Spleen (tissue), 7 donors: Measurements from ENCODE around the gene EPHA5.

Experiments used
- POLR2A ChIP-seq, 3 donors: fragments of 450-650 bp; IDR thresholded peaks; one replicate each; pipeline ENCODE4 v1.5.1; 2017; ENCODE audit warnings: antibody characterized with exemption in 3 of 3, mild to moderate bottlenecking in 1 of 3
- POLR2AphosphoS5 ChIP-seq, 3 donors: sonication (generic); formaldehyde crosslinking; IDR thresholded peaks; one replicate each; pipeline ENCODE4 v1.5.1; 2017; ENCODE audit warnings: antibody characterized with exemption in 3 of 3
- TF ChIP-seq, protein P1 (sequence below), 11 experiments: fragments of 200-600 bp in 7 of 11; fragments of 450-650 bp in 4 of 11; sonication (generic) in 4 of 11; IDR thresholded peaks in 8 of 11; conservative IDR thresholded peaks in 3 of 11; 1 replicate in 7 of 11; 2 replicates in 4 of 11; pipeline versions ENCODE4 v1.4.0 to v1.8.0; 2016 to 2021; ENCODE audit warnings: antibody characterized with exemption in 11 of 11, inconsistent platforms in 4 of 11, mild to moderate bottlenecking in 1 of 11
- donor health status: DM: no; HTN: no; CAD: no; lungs with moderate emphysema.
- donor health status: DM: no; HTN: no; CAD: no.
- donor health status: DM: no; HTN: no; CAD: no.

- TF ChIP-seq POLR2AphosphoS5 (IDR thresholded peaks at IDR 0.05) (no peak), POLR2A (IDR thresholded peaks at IDR 0.05) (no peak)
- TF ChIP-seq, protein P1, sequence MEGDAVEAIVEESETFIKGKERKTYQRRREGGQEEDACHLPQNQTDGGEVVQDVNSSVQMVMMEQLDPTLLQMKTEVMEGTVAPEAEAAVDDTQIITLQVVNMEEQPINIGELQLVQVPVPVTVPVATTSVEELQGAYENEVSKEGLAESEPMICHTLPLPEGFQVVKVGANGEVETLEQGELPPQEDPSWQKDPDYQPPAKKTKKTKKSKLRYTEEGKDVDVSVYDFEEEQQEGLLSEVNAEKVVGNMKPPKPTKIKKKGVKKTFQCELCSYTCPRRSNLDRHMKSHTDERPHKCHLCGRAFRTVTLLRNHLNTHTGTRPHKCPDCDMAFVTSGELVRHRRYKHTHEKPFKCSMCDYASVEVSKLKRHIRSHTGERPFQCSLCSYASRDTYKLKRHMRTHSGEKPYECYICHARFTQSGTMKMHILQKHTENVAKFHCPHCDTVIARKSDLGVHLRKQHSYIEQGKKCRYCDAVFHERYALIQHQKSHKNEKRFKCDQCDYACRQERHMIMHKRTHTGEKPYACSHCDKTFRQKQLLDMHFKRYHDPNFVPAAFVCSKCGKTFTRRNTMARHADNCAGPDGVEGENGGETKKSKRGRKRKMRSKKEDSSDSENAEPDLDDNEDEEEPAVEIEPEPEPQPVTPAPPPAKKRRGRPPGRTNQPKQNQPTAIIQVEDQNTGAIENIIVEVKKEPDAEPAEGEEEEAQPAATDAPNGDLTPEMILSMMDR (IDR thresholded peaks at IDR 0.05 in 8 of 11, conservative IDR thresholded peaks at IDR 0.05 in 3 of 11), result no peak
Observed at GRCh38 chr4:65580551-65580950, 89.7 kb downstream of the EPHA5 start.
